HG03103 (cell line): ENCODE measurements around the gene XIRP1.

ENCODE experiments used
- ATAC-seq: cut with Tn5 transposase; IDR thresholded peaks from one replicate; pipeline ENCODE4 v1.9.1; 2021; ENCODE audit warnings: low read depth; ENCODE audit not compliant: unreplicated experiment

Gene XIRP1

GRCh38 chr3:39168156-39168780 is 24.1 kb downstream of the XIRP1 start:
- no peak for ATAC-seq

- no peak for ATAC-seq
Observed at GRCh38 chr3:39166932-39167532, 25.4 kb downstream of the XIRP1 start.

GRCh38 chr3:39166134-39166710 is 26.2 kb downstream of the XIRP1 start:
- no peak for ATAC-seq

GRCh38 chr3:39165518-39165917 is 26.9 kb downstream of the XIRP1 start:
- ATAC-seq: no peak

GRCh38 chr3:39164414-39164813 is 28.0 kb downstream of the XIRP1 start:
- no peak for ATAC-seq

- no peak for ATAC-seq
Observed at GRCh38 chr3:39158148-39158715, 34.2 kb downstream of the XIRP1 start.

GRCh38 chr3:39157359-39157758 is 35.0 kb downstream of the XIRP1 start:
- ATAC-seq: no peak

GRCh38 chr3:39156421-39156820 is 36.0 kb downstream of the XIRP1 start:
- no peak for ATAC-seq

- no peak for ATAC-seq
Observed at GRCh38 chr3:39154280-39155021, 37.9 kb downstream of the XIRP1 start.

- no peak for ATAC-seq
Observed at GRCh38 chr3:39153977-39154279, 38.5 kb downstream of the XIRP1 start.

- ATAC-seq: no peak
Observed at GRCh38 chr3:39150803-39151631, 41.4 kb downstream of the XIRP1 start.

- no peak for ATAC-seq
Observed at GRCh38 chr3:39150148-39150802, 42.1 kb downstream of the XIRP1 start.

GRCh38 chr3:39149498-39150147 is 42.8 kb downstream of the XIRP1 start:
- no peak for ATAC-seq

GRCh38 chr3:39149059-39149455 is 43.3 kb downstream of the XIRP1 start:
- no peak for ATAC-seq

- ATAC-seq: no peak
Observed at GRCh38 chr3:39148435-39149058, 43.8 kb downstream of the XIRP1 start.

GRCh38 chr3:39147711-39148434 is 44.5 kb downstream of the XIRP1 start:
- ATAC-seq: no peak

- no peak for ATAC-seq
Observed at GRCh38 chr3:39146611-39147591, 45.5 kb downstream of the XIRP1 start.
